Skin of body (tissue), 2 donors: ENCODE results near the gene KRT83. TPM values are rescaled to one million over a fixed set of nuclear protein-coding genes. Genes with fewer than 3 reads are reported as not detected.
"Not testable (repeated sequence)": the region's sequence is repeated elsewhere in the genome, so short reads cannot be mapped to it uniquely, and the experiment has no call there.

ENCODE experiments used
- DNase-seq: peaks from one replicate; lab custom pipeline; 2025; lab: John Stamatoyannopoulos, UW
- total RNA-seq: library from RNA; depleted of rRNA; stranded (reverse); fragments of >200 nt; gene quantifications from one replicate; pipeline ENCODE4 v1.2.3, GENCODE V29; 2014

KRT83 gene
- total RNA-seq, 1 donor from 2014 or later = 18.8 TPM

DNA sequence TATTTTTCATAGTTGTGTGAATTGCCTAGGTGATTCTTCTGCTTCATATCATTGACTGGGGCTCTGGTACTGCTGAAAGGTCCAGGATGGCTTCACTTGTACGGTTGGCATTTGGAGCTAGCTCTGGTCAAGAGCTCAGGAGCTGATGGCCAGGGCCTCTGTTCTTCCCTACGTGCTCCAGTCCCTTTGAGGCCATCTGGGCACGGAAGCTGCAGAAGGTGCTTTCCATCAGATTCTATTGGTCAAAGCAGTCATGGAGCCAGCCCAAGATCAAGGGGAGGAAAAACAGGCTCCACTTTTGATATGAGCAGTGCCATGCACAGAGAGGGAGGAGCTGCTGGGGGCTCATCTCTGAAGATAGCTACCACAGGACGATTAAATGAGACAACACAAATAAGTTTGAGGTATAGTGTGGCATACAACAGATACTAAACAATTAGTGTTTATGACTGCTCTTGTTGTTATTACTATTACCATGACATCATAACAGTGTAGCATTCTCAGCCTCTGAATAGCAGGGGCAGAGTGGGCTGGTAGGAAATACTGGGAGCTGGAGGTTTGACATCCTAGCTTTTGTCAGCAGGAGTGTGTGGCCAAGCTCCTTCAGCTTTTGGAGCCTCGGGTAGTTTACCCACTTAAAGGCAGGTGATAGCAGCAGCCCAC, 10.4 kb downstream of the KRT83 start:
- DNase-seq = no peak

DNA sequence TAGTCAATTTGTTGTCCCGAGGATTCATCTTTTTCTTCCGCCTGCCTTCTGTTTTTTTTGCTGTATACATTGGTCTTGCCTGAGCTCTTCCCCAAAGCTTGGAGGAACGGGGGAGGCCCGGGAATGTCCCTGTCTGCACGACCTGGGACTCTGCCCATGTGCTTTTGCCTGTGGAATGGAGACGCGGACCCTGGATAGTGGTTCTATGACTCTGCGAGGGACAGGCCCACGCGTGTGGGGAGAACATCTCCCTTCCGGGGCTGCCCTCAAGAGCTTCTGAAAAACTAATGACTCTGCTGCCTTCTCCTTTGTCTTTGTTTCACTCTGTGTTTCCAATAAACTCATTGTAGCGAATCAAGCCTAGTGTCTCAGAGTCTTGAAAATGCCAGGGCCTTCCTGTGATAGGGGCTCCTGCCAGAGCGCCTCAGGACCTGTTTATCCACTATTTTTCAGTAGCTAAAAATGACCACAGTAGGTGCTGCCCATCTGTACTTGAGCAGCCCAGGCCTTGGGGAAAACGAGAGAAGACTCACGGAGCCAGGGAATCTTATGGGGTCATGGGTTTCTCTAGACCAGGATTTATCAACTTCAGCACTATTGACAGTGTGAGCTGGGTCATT, 12.3 kb downstream of the KRT83 start:
- DNase-seq = no peak

DNA sequence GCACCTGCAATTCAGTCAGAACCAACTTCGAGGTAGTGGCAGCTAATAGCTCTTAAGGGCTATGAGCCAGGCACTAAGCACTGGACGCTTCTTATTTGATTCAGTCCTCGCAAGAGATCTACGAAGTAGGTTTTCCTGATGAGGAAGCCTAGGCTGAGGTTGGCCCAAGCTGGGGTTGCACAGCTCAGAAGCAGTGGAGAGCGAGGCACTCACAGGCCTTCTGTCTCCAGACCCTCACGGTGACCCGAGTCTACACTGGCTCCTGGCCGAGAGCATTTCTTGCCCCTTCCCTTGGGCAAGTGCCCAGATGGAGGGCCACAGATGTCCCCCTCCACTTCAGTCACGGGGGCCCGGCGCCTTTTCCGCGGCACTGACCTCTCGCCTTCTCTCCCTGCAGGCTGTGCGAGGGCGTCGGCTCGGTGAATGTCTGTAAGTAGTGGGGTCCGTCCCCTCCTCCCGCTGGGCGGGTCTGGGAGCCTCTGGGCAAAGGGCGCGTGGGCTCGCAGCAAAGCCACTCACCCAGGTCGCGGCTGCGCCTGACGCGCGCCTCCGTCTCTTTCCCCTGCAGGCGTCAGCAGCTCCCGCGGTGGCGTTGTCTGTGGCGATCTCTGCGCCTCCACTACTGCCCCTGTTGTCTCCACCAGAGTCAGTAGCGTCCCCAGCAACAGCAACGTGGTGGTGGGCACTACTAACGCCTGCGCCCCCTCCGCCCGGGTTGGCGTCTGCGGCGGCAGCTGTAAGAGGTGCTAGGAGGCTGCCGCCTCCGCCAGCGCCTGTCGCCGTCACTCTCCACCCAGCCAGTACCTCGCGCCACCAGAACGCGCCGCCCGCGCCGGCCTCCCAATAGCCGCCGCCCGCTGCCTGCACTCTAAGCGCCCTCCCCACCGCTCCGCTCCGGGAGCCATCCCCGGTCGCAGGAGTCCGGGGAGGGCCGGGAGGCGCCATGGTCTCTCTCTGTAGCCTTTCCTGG, 13.1 kb downstream of the KRT83 start:
- no peak for DNase-seq

DNA sequence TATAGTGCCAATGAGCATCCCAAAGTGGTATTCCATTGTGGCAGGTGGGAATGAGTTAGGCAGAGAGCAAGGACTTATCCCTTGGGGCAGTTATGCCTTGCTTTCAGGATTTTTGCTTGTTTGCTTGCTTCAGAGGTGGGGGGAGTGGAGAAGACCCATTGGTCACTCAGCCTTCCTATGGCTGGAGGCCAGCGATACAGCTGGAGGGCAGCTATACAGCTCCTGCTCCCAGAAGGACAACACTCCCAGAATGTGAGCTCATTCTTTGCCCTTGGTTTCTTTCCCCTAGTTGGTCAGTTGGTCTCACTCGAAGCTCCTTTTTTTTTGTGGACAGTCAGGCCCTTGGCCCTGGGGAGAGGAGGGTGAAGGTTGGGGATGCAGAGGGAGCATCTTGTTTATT, 14.5 kb downstream of the KRT83 start:
- no peak for DNase-seq

DNA sequence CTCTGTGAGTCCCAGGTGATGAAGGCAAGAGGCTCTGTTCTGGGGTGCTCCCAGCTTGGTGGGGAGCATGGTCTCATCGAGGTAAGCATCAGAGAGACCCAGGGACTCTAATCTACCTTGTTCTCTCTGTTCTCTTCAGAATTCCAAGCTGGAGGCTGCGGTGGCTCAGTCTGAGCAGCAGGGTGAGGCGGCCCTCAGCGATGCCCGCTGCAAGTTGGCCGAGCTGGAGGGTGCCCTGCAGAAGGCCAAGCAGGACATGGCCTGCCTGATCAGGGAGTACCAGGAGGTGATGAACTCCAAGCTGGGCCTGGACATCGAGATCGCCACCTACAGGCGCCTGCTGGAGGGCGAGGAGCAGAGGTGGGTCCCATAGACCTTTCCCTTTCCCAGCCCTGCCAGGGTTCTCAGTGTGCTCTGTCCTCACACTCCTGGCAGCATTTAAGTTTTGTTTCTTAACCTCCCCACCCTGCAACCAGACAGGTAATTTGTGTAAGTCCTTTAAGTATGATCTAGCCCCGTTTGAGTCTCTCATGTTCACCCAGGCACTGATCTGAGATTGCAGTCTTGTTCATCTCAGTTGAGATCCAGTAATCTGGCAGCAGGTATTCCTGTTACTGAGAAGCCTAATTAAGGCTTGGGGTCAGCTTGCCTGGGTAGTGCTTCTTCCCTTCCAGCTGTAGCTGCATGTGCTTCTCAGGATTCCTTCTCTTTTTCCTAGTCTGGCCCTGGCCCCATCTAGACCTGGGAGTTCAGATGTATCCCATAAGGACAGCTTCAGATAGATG, 15.1 kb downstream of the KRT83 start:
- no peak for DNase-seq

DNA sequence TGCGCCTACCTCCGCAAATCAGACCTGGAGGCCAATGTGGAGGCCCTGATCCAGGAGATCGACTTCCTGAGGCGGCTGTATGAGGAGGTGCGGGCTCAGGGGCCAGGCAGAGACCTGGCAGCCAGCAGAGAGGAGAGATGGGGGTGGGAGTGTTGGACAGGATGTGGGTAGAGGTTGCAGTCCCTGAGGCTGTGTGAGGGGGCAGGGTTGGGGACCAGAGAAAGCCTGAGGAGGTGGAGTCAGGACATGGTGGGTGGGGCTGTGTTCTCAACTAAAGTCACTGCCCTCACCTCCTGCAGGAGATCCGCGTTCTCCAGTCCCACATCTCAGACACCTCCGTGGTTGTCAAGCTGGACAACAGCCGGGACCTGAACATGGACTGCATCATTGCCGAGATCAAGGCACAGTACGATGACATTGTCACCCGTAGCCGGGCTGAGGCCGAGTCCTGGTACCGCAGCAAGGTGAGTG, 16.2 kb downstream of the KRT83 start:
- DNase-seq = not testable (repeated sequence)

DNA sequence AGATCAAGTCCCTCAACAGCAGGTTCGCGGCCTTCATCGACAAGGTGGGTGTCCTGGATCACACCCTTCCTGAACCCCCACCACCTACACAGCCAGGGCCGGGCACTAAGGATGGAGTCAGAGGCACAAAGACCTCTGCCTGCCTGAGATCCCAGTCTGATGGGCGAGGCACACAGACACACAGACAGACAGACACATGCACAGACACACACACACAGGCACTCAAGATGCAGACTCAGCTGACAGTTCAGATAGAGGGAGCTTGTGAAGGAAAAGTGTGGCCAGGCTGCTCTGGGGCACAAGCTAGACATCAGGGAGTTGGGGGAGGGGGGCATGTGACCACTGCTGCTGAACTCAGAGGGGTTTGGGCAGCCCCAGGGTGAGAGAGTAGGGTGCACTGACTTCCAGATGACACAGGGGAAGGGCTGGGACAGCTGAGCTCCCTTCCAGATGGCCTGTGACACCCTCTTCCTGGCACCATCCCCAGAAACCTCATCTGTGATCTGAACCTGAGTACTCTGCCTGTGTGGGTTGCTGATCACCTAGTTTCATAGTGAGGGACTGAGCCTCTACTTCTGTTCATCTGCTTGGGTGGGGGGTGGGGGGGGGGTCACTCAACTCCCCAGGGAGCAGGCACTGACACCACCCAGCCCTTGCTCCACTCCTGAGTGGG, 18.8 kb downstream of the KRT83 start:
- not testable (repeated sequence) for DNase-seq

DNA sequence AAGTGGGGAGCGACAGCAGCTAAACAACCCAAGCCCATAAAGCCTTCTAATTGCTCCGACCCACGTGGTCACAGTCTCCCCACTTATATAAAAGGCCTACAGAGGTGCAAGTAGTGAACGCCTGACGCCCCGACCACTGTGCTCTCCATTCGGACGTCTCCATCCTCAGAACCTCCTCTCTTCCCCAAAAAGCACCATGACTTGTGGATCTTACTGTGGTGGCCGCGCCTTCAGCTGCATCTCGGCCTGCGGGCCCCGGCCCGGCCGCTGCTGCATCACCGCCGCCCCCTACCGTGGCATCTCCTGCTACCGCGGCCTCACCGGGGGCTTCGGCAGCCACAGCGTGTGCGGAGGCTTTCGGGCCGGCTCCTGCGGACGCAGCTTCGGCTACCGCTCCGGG, 19.5 kb downstream of the KRT83 start:
- DNase-seq = not testable (repeated sequence)

DNA sequence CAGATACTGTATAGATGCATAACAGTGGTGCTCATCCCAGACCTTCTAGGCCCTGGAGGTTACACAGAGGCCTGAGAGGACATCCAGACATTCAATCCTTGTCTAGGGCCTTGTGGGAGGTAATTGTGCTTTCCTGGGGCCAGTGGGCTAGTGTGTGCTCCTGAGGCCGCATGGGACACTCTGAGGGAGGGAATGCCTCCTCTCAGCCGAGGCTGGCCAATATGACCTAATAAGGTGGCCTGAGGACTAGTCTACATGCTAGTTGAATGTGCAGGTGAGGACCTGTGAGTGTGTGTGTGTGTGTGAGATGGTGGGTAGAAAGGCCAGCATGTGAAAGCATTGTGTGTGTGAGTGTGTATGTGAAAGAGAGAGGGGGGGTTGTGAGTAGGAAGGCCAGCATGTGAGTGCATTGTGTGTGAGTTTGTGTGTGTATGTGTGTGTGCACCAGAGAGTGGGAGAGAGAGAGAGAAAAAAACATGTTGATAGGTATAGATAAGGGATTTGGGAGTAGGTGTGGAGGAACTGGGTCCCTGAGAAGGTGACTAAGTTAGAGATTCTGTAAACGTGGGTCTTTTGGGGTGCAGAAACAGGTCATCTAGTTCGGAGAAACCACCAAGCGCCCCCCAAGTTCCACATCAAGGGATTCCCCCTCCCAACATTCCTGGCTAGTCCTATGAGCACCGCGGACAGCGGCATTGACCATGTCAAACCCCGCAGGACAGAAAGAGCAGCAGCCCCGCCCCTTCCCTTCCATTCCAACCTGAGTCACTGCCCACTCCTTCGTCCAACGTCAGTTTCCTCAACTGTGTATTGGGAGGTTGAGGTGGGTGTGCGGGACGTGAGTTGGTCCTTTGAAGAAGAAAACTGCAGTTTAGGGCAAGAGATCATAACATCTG, 20.2 kb downstream of the KRT83 start:
- no peak for DNase-seq

DNA sequence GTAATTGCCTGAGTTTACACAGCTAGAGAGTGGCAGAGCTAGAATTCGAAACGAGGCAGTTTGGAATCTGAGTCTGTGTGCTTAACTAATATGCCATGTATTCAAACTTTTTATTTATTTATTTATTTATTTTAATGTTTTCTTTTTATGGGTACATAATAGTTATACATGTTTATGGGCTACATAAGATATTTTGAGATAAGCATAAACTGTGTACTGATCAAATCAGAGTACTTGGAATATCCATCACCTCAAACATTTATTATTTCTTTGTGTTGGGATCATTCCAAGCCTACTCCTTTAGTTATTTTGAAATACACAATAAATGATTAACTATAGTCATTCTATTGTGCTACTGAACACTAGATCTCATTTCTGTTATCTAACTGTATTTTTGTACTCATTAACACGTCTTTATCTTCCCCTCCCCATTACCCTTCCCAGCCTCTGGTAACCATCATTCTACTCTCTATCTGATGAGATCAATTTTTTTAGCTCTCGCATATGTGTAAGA, 22.5 kb downstream of the KRT83 start:
- no peak for DNase-seq

DNA sequence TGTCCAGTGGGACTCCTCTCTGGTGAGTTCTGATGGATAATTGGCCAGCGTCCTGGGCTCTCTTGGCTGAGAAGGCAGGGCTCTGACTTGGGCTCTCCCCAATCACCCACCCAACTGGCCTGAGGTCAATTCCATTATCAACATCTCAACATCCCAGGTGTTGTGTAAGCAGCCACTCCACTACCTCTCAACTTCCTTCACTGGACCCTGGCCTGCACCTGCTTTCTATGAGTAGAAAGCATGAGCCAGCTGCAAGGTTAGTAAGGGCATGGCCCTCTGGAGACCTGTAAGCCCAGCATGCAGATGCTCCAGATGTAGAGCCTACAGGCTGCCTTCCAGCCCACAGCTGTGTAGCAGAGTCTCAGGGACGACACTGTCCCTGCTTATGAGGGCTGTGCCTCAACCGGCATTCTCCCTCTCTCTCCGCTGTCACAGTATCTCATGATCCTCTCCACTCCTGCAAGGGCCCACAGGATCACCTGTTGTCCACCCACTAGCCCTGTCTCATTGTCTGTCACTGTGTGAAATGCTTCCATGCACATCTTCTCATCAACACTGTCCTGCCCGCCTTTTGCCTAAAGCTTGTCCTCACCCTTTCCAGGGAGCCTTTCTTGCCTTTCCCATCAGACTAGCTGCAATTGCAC, 24.5 kb downstream of the KRT83 start:
- no peak for DNase-seq

DNA sequence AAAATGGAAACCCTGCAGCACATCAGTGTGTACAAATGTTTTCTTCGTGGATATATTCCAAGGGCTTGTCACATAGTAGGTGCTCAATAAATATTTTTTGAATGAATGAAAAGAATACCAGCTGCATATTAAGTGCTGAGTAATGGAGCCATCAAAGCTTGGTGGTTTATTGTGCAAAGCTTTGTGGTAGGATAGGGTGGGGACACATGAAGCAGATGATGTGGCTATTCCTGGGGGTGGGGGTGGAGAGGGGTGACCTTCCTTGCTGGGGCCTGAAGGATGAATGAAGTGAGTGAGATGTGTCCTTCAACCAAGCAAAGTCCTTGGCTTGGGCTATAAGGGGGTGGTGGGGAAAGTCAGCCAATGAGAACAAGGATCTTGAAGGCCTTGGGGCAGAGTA, 25.5 kb downstream of the KRT83 start:
- no peak for DNase-seq

DNA sequence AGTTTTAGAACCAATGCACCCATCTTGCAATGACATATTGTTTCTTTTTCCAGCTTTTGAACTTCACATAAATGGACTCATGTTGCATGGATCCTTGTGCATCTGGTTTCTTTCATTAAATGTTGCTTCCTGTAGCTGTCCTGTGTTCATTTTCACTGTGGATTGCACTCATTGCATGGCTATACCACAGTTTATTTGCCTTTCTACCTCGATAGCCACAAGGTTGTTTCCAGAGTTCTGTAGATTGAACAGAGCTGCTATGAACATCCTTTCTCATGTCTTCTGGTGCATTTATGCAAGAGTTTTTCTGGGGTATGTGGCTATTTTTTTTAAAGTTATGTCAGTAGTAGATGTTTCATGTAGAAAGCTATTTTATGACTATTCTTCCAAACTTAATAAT, 26.4 kb downstream of the KRT83 start:
- no peak for DNase-seq

DNA sequence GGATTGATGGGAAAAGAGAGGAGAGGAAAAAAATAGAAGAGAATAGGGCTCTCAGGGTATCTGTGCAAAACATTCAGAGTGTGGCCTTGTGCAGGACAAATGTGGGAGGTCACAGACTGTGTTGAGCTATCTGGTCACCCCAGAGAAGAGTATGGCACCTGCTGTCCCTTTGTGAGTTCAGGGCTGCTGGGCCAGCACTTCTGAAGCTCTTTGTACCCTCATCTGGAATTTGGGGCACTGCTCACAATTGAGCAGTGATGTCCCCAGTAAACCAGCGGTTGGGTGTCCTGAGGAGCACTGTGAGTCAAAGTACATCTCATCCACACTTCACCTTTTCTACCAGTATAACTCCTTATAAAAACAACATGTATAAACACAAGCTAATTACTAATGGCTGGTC, 27.3 kb downstream of the KRT83 start:
- DNase-seq = no peak

DNA sequence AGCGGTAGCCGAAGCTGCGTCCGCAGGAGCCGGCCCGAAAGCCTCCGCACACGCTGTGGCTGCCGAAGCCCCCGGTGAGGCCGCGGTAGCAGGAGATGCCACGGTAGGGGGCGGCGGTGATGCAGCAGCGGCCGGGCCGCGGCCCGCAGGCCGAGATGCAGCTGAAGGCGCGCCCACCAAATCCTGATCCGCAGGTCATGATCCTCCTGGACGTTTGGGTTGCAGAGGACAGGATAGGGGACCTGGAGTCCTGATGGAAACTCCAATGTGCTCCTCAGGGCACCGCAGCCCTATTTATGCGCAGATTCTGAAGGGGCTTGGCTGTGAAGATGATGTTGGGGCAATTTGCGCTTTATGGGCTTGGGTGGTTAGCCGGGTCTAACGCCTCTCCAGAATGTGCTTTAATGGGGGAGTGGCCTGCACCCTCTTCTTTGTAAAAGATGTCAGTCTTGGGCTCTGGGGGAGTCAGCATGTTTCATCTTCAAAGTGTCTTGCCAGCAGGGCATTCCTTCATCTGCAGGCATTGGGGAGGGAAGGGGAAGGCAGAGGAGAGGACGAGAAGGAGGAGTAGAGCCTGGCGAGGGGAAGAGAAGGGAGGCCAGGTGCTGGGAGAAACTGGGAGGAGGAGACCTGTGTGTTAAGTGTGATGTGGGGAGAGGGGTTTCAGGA, 29.8 kb downstream of the KRT83 start, which contains the start of gene KRT81:
TSS of gene KRT81 (minus strand) at position 268 of the 669 bp plus-strand sequence. CDS start at position 199, 69 bp downstream.
- no peak for DNase-seq

DNA sequence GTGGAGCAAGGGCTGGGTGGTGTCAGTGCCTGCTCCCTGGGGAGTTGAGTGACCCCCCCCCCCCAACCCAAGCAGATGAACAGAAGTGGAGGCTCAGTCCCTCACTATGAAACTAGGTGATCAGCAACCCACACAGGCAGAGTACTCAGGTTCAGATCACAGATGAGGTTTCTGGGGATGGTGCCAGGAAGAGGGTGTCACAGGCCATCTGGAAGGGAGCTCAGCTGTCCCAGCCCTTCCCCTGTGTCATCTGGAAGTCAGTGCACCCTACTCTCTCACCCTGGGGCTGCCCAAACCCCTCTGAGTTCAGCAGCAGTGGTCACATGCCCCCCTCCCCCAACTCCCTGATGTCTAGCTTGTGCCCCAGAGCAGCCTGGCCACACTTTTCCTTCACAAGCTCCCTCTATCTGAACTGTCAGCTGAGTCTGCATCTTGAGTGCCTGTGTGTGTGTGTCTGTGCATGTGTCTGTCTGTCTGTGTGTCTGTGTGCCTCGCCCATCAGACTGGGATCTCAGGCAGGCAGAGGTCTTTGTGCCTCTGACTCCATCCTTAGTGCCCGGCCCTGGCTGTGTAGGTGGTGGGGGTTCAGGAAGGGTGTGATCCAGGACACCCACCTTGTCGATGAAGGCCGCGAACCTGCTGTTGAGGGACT, 30.6 kb downstream of the KRT83 start:
- DNase-seq = not testable (repeated sequence)
